ENCODE measurements around the gene AGFG1.

The AGFG1 gene

GRCh38 chr2:227607941-227608340 is 136.0 kb downstream of the AGFG1 start:
- DNase-seq (ENCODE audit: low read depth, low spot score) = no peak

- DNase-seq (ENCODE audit: low read depth, low spot score) = no peak
Observed at GRCh38 chr2:227608561-227609338, 136.8 kb downstream of the AGFG1 start.

- no peak for DNase-seq (ENCODE audit: low read depth, low spot score)
Observed at GRCh38 chr2:227610123-227610522, 138.2 kb downstream of the AGFG1 start.
